Mesodermal cell (in vitro differentiated cells): Measurements from ENCODE around the gene NRDC.

Experiments used
- H3K27ac ChIP-seq: 2 replicates; pipeline ENCODE4 v1.7.0; 2013; ENCODE audit warnings: mild to moderate bottlenecking, low read depth, low read length, moderate library complexity; ENCODE audit not compliant: severe bottlenecking
- H3K36me3 ChIP-seq: 2 replicates; pipeline ENCODE4 v1.7.1; 2013; ENCODE audit warnings: mild to moderate bottlenecking, low read length, moderate library complexity; ENCODE audit not compliant: control insufficient read depth, insufficient read depth
- H3K4me1 ChIP-seq: one replicate; pipeline ENCODE4 v1.7.1; 2013; ENCODE audit warnings: mild to moderate bottlenecking, low read length; ENCODE audit not compliant: insufficient read depth, control insufficient read depth, poor library complexity, severe bottlenecking
- H3K4me3 ChIP-seq: 2 replicates; pipeline ENCODE4 v1.7.0; 2013; ENCODE audit warnings: low read length, control low read depth, mild to moderate bottlenecking; ENCODE audit not compliant: insufficient read depth, poor library complexity, severe bottlenecking; ENCODE audit errors: extremely low read depth
- H3K9me3 ChIP-seq: 2 replicates; pipeline ENCODE4 v1.7.1; 2013; ENCODE audit warnings: mild to moderate bottlenecking, low read length, moderate library complexity; ENCODE audit not compliant: control insufficient read depth
- WGBS, 2 experiments: methylation state at CpG; one replicate each; pipeline ENCODE4 v1.1.5; 2013; ENCODE audit warnings: missing lambda C conversion rate in 2 of 2; ENCODE audit not compliant: insufficient coverage in 2 of 2; 5-methylcytosine and 5-hydroxymethylcytosine counted together

The NRDC gene

GRCh38 chr1:51745304-51745570 is 133.3 kb downstream of the NRDC start:
- no peak overlapping the region for H3K4me3 ChIP-seq
- no peak overlapping the region for H3K27ac ChIP-seq
- H3K4me1 ChIP-seq, result no peaks in the 10 kb centered on the region
- H3K36me3 ChIP-seq, result peaks cover 14% of the 10 kb centered on the region
- H3K9me3 ChIP-seq, result no peaks in the 10 kb centered on the region

- H3K27ac ChIP-seq, result no peak overlapping the region
- peaks cover 14% of the 10 kb centered on the region for H3K36me3 ChIP-seq
- no peaks in the 10 kb centered on the region for H3K9me3 ChIP-seq
- 86 to 89% methylated on average over 1 of the region's 4 CpGs for WGBS, 2 experiments
- H3K4me3 ChIP-seq, result no peak overlapping the region
- no peaks in the 10 kb centered on the region for H3K4me1 ChIP-seq
Observed at GRCh38 chr1:51744506-51745303, 133.8 kb downstream of the NRDC start.

GRCh38 chr1:51741121-51741681 is 137.3 kb downstream of the NRDC start:
- Histone ChIP-seq H3K4me3 (no peak overlapping the region), H3K36me3 (peaks cover 3% of the 10 kb centered on the region), H3K27ac (no peak overlapping the region), H3K9me3 (no peaks in the 10 kb centered on the region), H3K4me1 (peaks cover 8% of the 10 kb centered on the region)
- WGBS, 2 experiments, result no CpG with 5 or more reads among the region's 1 CpG

GRCh38 chr1:51740652-51741051 is 137.9 kb downstream of the NRDC start:
- H3K9me3 ChIP-seq, result no peaks in the 10 kb centered on the region
- H3K36me3 ChIP-seq, result no peaks in the 10 kb centered on the region
- H3K27ac ChIP-seq, result no peak overlapping the region
- no peak overlapping the region for H3K4me3 ChIP-seq
- 80% methylated on average over 1 of the region's 3 CpGs; no CpG with 5 or more reads in 1 of the 2 experiments for WGBS, 2 experiments
- H3K4me1 ChIP-seq, result peaks cover 8% of the 10 kb centered on the region
